Measurements from ENCODE around the gene SYNGR3. TPM values are rescaled to one million over a fixed set of nuclear protein-coding genes. Genes with fewer than 3 reads are reported as not detected.

The SYNGR3 gene
- total and polyA plus RNA-seq, 2 of the 13 experiments (the other 11 are each of a cell fraction or from before 2014, with no cell fraction given): 0.97 to 5.7 TPM

GRCh38 chr16:2035431-2036199, 45.8 kb downstream of the SYNGR3 start (continued):
- TF ChIP-seq ZNF879 (CRISPR knock-in tag; IDR thresholded peaks at IDR 0.05) (0 out of 2 replicates have a peak, but pooled peaks have one; percentile 22), SNAI1 (CRISPR knock-in tag; IDR thresholded peaks at IDR 0.05; ENCODE audit: borderline replicate concordance) (peak; percentile 19; the same call in 1 of the 2 replicates), ETV6 (CRISPR knock-in tag; conservative IDR thresholded peaks at IDR 0.05) (0 out of 2 replicates have a peak, but pooled peaks have one; percentile 42), TEAD3 (CRISPR knock-in tag; optimal IDR thresholded peaks at IDR 0.05; ENCODE audit: borderline replicate concordance) (peak; percentile 99), THRA (CRISPR knock-in tag; IDR thresholded peaks at IDR 0.05; ENCODE audit: borderline replicate concordance) (no peak; the same call in 1 of the 2 replicates), ZNF557 (CRISPR knock-in tag; IDR thresholded peaks at IDR 0.05) (no peak), ZNF207 (IDR thresholded peaks at IDR 0.05; ENCODE audit: borderline replicate concordance) (no peak), JUN (CRISPR knock-in tag; IDR thresholded peaks at IDR 0.05) (0 out of 2 replicates have a peak, but pooled peaks have one; percentile 9), ISX (CRISPR knock-in tag; conservative IDR thresholded peaks at IDR 0.05) (no peak), PATZ1 (CRISPR knock-in tag; IDR thresholded peaks at IDR 0.05) (peak; percentile 98), ZNF800 (CRISPR knock-in tag; IDR thresholded peaks at IDR 0.05) (peak; percentile 53; the same call in 1 of the 2 replicates), HMG20B (CRISPR knock-in tag; conservative IDR thresholded peaks at IDR 0.05) (peak; percentile 80), MLX (CRISPR knock-in tag; IDR thresholded peaks at IDR 0.05) (peak; percentile 61; the same call in 1 of the 2 replicates), ZNF777 (CRISPR knock-in tag; IDR thresholded peaks at IDR 0.05) (peak; percentile 74), ZXDC (CRISPR knock-in tag; IDR thresholded peaks at IDR 0.05) (peak; percentile 67), MTA3 (CRISPR knock-in tag; IDR thresholded peaks at IDR 0.05) (no peak), TOE1 (CRISPR knock-in tag; IDR thresholded peaks at IDR 0.05) (peak; percentile 81; the same call in 1 of the 2 replicates), NKX3-1 (CRISPR knock-in tag; IDR thresholded peaks at IDR 0.05) (peak; percentile 82; the same call in 1 of the 2 replicates), ZBTB7B (CRISPR knock-in tag; IDR thresholded peaks at IDR 0.05) (peak; percentile 98), ZNF761 (CRISPR knock-in tag; conservative IDR thresholded peaks at IDR 0.05) (peak; percentile 53; the same call in 1 of the 2 replicates), MIER3 (CRISPR knock-in tag; IDR thresholded peaks at IDR 0.05; ENCODE audit: borderline replicate concordance) (peak; percentile 81; the same call in 1 of the 2 replicates), GABPB1 (CRISPR knock-in tag; IDR thresholded peaks at IDR 0.05) (peak; percentile 79)

Data from HepG2 (cell line).